ENCODE results near the gene TASP1. TPM values are rescaled to one million over a fixed set of nuclear protein-coding genes. Genes with fewer than 3 reads are reported as not detected.
A peak's percentile ranks its signal among the peaks of the same experiment; 100 is the strongest.

TASP1 gene
- total and polyA plus RNA-seq, 2 donors (not counting 3 experiments of a cell fraction or from before 2014, with no cell fraction given) = 3.5 to 8.9 TPM

- no peak for DNase-seq (ENCODE audit: low read depth, low spot score)
- H3K36me3 ChIP-seq (ENCODE audit: control insufficient read depth in 2 of 2, extremely low read depth in 1 of 2, insufficient read depth in 2 of 2, low read length in 2 of 2) = peaks cover 0 to 2% of the 10 kb centered on the region in 2 experiments
- no peak overlapping the region for H3K4me2 ChIP-seq (ENCODE audit: insufficient read depth, low read length)
- ChIA-PET POLR2A (no interaction called here), CTCF (no interaction called here)
- no peak for TF ChIP-seq POLR2A (IDR thresholded peaks at IDR 0.05; ENCODE audit: low read depth, low read length)
- TF ChIP-seq EZH2 (IDR thresholded peaks at IDR 0.05; ENCODE audit: borderline replicate concordance, low read depth, low read length, severe bottlenecking) = no peak
- no peak for TF ChIP-seq MYC (IDR thresholded peaks at IDR 0.05; ENCODE audit: low read depth, low read length)
- TF ChIP-seq FOS (IDR thresholded peaks at IDR 0.05; ENCODE audit: borderline replicate concordance, insufficient read depth, low read length) = no peak
- no peak for TF ChIP-seq CTCF (IDR thresholded peaks at IDR 0.05; ENCODE audit: extremely low read depth in 1 of 2, insufficient read depth in 1 of 2, low read depth in 1 of 2, low read length in 2 of 2)
- TF ChIP-seq JUN (IDR thresholded peaks at IDR 0.05; ENCODE audit: borderline replicate concordance, insufficient read depth, insufficient read length, low read depth) = no peak
- TF ChIP-seq POLR2AphosphoS5 (IDR thresholded peaks at IDR 0.05; ENCODE audit: insufficient read depth, low read depth, low read length) = no peak
- TF ChIP-seq GATA2 (IDR thresholded peaks at IDR 0.05; ENCODE audit: insufficient read depth, insufficient read length, low read depth, low read length) = no peak
- no peak for TF ChIP-seq MAX (IDR thresholded peaks at IDR 0.05; ENCODE audit: insufficient read depth, insufficient read length)
- intact Hi-C loops (cut with micrococcal nuclease) = no loop called here
- H3K9me3 ChIP-seq (replicated peaks; ENCODE audit: control insufficient read depth, insufficient read depth, low read length) = no peaks in the 10 kb centered on the region
- dilution Hi-C loops (cut with MboI; ENCODE audit: extremely low pct_ligation_motif_present, low sequenced_read_pairs) = no loop called here
- no peaks in the 10 kb centered on the region for H3K27me3 ChIP-seq (ENCODE audit: control insufficient read depth in 2 of 2, insufficient read depth in 2 of 2, low read length in 2 of 2)
- H4K20me1 ChIP-seq (replicated peaks; ENCODE audit: control insufficient read depth, extremely low read depth, insufficient read depth, low read length) = no peaks in the 10 kb centered on the region
- H2AFZ ChIP-seq (ENCODE audit: low read depth, low read length) = no peak overlapping the region
- H3K9me1 ChIP-seq (replicated peaks; ENCODE audit: control insufficient read depth, extremely low read depth, insufficient read depth, low read length) = no peaks in the 10 kb centered on the region
- H3K4me1 ChIP-seq (ENCODE audit: control insufficient read depth, extremely low read depth, insufficient read depth, low read length) = no peaks in the 10 kb centered on the region
- H3K79me2 ChIP-seq (ENCODE audit: control insufficient read depth, insufficient read depth, low read length) = no peaks in the 10 kb centered on the region
- BruUV-seq (replicated peaks) = no TSS peak
- no peak overlapping the region for H3K9ac ChIP-seq (replicated peaks; ENCODE audit: extremely low read depth, insufficient read depth, low read length)
- H3K27ac ChIP-seq (ENCODE audit: insufficient read depth, low read depth, low read length) = no peak overlapping the region
- FAIRE-seq = peak; percentile 47
- H3K4me3 ChIP-seq (replicated peaks in 1 of 3; ENCODE audit: insufficient read depth in 1 of 3, low read depth in 1 of 3, low read length in 3 of 3) = no peak overlapping the region
These were observed 220.2 kb downstream of the TASP1 start for GRCh38 chr20:13418263-13419229.

All from endothelial cell of umbilical vein (primary cell).